Stimulated activated CD8-positive, alpha-beta memory T cell treated with anti-CD3 and anti-CD28 coated beads, Interleukin-7, amount 100 ng/mL, for 1 hour (primary cell): Measurements from ENCODE around the gene CTNNA2.
"Not testable (repeated sequence)": the region's sequence is repeated elsewhere in the genome, so short reads cannot be mapped to it uniquely, and the experiment has no call there.

Source experiments
- DNase-seq, 2 donors: peaks; one replicate each; pipeline ENCODE4 v3.0.0-alpha.2; 2020; ENCODE audit warnings: low read depth in 2 of 2

The CTNNA2 gene

GRCh38 chr2:80028051-80028450, 515.2 kb downstream of the CTNNA2 start:
- DNase-seq = no peak

- DNase-seq = no peak
Observed at GRCh38 chr2:80028584-80028983, 515.7 kb downstream of the CTNNA2 start.

- DNase-seq = no peak
Observed at GRCh38 chr2:80030135-80030534, 517.3 kb downstream of the CTNNA2 start.

- DNase-seq = not testable (repeated sequence)
Observed at GRCh38 chr2:80032684-80033083, 519.8 kb downstream of the CTNNA2 start.

- DNase-seq = no peak
Observed at GRCh38 chr2:80035749-80036285, 523.0 kb downstream of the CTNNA2 start.

GRCh38 chr2:80037310-80037709, 524.5 kb downstream of the CTNNA2 start:
- no peak for DNase-seq

GRCh38 chr2:80040226-80040625, 527.4 kb downstream of the CTNNA2 start:
- no peak for DNase-seq

GRCh38 chr2:80042635-80043034, 529.8 kb downstream of the CTNNA2 start:
- no peak for DNase-seq

- no peak for DNase-seq
Observed at GRCh38 chr2:80048296-80048695, 535.4 kb downstream of the CTNNA2 start.

- DNase-seq = no peak
Observed at GRCh38 chr2:80050246-80050645, 537.4 kb downstream of the CTNNA2 start.

GRCh38 chr2:80053522-80054345, 540.9 kb downstream of the CTNNA2 start:
- DNase-seq = no peak

- DNase-seq = no peak
Observed at GRCh38 chr2:80054346-80054675, 541.5 kb downstream of the CTNNA2 start.

- DNase-seq = no peak
Observed at GRCh38 chr2:80057956-80058355, 545.1 kb downstream of the CTNNA2 start.

GRCh38 chr2:80058562-80058961, 545.7 kb downstream of the CTNNA2 start:
- DNase-seq = no peak

GRCh38 chr2:80059447-80059846, 546.6 kb downstream of the CTNNA2 start:
- no peak for DNase-seq

- DNase-seq = no peak
Observed at GRCh38 chr2:80061881-80062280, 549.0 kb downstream of the CTNNA2 start.

- no peak for DNase-seq
Observed at GRCh38 chr2:80062298-80062697, 549.4 kb downstream of the CTNNA2 start.

GRCh38 chr2:80068038-80068731, 555.3 kb downstream of the CTNNA2 start:
- DNase-seq = no peak

- no peak for DNase-seq
Observed at GRCh38 chr2:80070587-80070986, 557.7 kb downstream of the CTNNA2 start.

- no peak for DNase-seq
Observed at GRCh38 chr2:80071941-80072340, 559.1 kb downstream of the CTNNA2 start.

GRCh38 chr2:80073134-80073561, 560.3 kb downstream of the CTNNA2 start:
- no peak for DNase-seq

- no peak for DNase-seq
Observed at GRCh38 chr2:80074321-80075070, 561.6 kb downstream of the CTNNA2 start.
